22Rv1 (cell line): ENCODE results near the gene THSD4.

Experiments
- ZFX ChIP-seq: fragments of 450-650 bp; IDR thresholded peaks from 2 replicates; pipeline ENCODE4 v1.6.1; 2017; ENCODE audit warnings: antibody characterized with exemption, borderline replicate concordance
- TF ChIP-seq, protein P1 (sequence below): fragments of 450-650 bp; IDR thresholded peaks from 2 replicates; pipeline ENCODE4 v1.5.1; 2017; ENCODE audit warnings: mild to moderate bottlenecking

DNA sequence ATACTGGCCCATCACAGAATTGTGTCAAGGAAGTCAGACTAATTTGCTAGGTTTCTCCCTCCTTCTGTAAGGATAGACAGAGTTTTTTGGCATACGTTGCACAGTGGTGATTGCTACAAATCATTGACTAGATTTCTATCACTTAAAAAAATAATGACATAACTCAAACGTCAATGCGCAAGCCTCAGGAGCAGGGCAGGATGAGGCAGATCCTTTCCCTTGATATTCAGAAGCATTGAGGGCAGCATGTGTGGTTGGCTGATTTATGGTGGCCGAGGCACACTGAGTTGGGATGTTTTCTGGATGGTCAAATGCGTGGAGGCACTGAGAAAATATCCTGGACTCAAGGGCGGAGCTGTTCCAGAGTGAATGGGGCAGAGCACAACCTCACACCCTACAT lies 14.4 kb downstream of the THSD4 start:
- TF ChIP-seq ZFX: no peak
- TF ChIP-seq, protein P1, sequence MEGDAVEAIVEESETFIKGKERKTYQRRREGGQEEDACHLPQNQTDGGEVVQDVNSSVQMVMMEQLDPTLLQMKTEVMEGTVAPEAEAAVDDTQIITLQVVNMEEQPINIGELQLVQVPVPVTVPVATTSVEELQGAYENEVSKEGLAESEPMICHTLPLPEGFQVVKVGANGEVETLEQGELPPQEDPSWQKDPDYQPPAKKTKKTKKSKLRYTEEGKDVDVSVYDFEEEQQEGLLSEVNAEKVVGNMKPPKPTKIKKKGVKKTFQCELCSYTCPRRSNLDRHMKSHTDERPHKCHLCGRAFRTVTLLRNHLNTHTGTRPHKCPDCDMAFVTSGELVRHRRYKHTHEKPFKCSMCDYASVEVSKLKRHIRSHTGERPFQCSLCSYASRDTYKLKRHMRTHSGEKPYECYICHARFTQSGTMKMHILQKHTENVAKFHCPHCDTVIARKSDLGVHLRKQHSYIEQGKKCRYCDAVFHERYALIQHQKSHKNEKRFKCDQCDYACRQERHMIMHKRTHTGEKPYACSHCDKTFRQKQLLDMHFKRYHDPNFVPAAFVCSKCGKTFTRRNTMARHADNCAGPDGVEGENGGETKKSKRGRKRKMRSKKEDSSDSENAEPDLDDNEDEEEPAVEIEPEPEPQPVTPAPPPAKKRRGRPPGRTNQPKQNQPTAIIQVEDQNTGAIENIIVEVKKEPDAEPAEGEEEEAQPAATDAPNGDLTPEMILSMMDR: no peak
